Coronary artery (tissue), 2 donors: Measurements from ENCODE around the gene GCK.

Experiments
- DNase-seq: peaks from one replicate; pipeline ENCODE4 v3.0.0-alpha.2; 2017; ENCODE audit warnings: low spot score
- H3K27ac ChIP-seq, 2 donors: fragments of 200-600 bp; sonication (generic); one replicate each; pipeline ENCODE4 v1.5.1; 2016 to 2019
- H3K4me3 ChIP-seq: fragments of 200-600 bp; sonication (generic); 2 replicates; pipeline ENCODE4 v1.5.1; 2016; ENCODE audit warnings: mild to moderate bottlenecking, moderate library complexity
- CTCF ChIP-seq: fragments of 200-600 bp; sonication (generic); IDR thresholded peaks from one replicate; pipeline ENCODE4 v1.5.1; 2019; ENCODE audit warnings: antibody characterized with exemption

The GCK gene

GRCh38 chr7:44222776-44223261 lies 33.6 kb upstream of the GCK start:
- no peak for DNase-seq
- TF ChIP-seq CTCF: no peak
- Histone ChIP-seq H3K4me3 (no peak overlapping the region), H3K27ac (no peak overlapping the region)

- H3K4me3 ChIP-seq: no peak overlapping the region
- no peak overlapping the region for H3K27ac ChIP-seq
- TF ChIP-seq CTCF: no peak
- no peak for DNase-seq
Measured at GRCh38 chr7:44222074-44222473, 32.8 kb upstream of the GCK start.

GRCh38 chr7:44221231-44221791 lies 32.1 kb upstream of the GCK start:
- Histone ChIP-seq H3K27ac (no peak overlapping the region), H3K4me3 (no peak overlapping the region)
- no peak for TF ChIP-seq CTCF
- DNase-seq: no peak

GRCh38 chr7:44220358-44221112 lies 31.3 kb upstream of the GCK start:
- no peak for DNase-seq
- TF ChIP-seq CTCF: no peak
- Histone ChIP-seq H3K27ac (no peak overlapping the region), H3K4me3 (no peak overlapping the region)

- H3K4me3 ChIP-seq: no peak overlapping the region
- no peak for TF ChIP-seq CTCF
- H3K27ac ChIP-seq: no peak overlapping the region
- DNase-seq: no peak
Measured at GRCh38 chr7:44220046-44220357, 30.8 kb upstream of the GCK start.

GRCh38 chr7:44219371-44220045 lies 30.3 kb upstream of the GCK start:
- no peak for TF ChIP-seq CTCF
- H3K27ac ChIP-seq: no peak overlapping the region
- H3K4me3 ChIP-seq: no peak overlapping the region
- DNase-seq: no peak
